Measurements from ENCODE around the gene LGSN.
A peak's percentile ranks its signal among the peaks of the same experiment; 100 is the strongest.
"Not testable (repeated sequence)": the region's sequence is repeated elsewhere in the genome, so short reads cannot be mapped to it uniquely, and the experiment has no call there.

Gene LGSN

GRCh38 chr6:63319939-63320338, at the start of gene LGSN:
Gene LGSN, minus strand, starts transcription at chr6:63319983. Its CDS starts 40 bp downstream, at chr6:63319943.
- no peak for DNase-seq

- DNase-seq, result no peak
Measured at GRCh38 chr6:63368347-63368746, 48.6 kb upstream of the LGSN start.

GRCh38 chr6:63362500-63363120, 42.8 kb upstream of the LGSN start:
- DNase-seq, result not testable (repeated sequence)

- DNase-seq, result not testable (repeated sequence)
Measured at GRCh38 chr6:63357384-63357783, 37.6 kb upstream of the LGSN start.

GRCh38 chr6:63355632-63356031, 35.8 kb upstream of the LGSN start:
- DNase-seq, result no peak

DNA sequence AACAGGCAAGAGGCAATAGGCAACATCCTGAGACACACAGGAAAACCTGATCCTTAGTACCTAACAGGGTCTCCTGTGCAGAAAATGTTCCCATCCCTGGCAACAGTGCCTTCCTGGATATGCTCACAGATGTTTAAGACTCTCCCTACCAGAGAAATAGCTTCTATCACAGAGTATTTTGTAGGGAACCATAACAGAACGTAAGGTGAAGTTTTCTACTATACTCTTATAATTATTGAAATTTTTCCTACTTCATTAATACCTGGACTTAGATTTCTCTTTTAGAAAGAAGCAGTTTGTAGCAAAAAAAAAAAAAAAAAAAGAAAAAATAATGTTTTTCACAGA, 33.5 kb upstream of the LGSN start:
- no peak for DNase-seq

DNA sequence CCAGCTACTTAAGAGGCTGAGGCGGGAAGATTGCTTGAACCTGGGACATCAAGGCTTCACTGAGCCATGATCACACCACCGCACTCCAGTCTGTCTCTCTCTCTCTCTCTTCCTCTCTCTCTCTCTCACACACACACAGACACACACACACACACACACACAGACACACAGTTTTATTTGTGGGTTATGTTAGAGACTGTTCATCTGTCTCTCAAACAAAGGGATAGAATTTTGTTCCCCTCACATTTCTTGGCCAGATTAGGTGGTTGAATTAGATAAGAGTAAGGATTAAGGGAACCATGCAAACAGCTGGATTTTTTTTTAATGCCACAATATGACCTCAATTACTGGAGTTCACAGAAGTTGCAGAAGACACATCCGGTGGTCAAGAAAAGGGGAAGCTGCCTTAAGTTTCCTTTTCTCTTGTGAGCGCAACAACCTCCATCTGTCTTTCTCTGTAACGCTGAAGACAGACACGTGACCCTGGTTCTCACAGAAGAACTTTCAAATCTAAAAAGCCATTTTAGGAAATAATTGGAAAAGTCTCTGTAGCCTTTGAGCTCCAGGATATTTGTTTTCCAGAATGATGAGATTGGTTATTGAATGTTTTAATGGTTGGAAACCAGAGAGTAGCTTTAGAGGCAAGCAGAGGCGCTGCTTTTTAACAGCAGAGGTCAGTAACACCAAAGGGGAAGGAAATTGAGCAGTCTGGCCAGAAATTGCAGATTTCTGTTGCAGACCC, 32.9 kb upstream of the LGSN start:
- no peak for DNase-seq

- DNase-seq, result no peak
Measured at GRCh38 chr6:63352069-63352543, 32.3 kb upstream of the LGSN start.

GRCh38 chr6:63349401-63349800, 29.6 kb upstream of the LGSN start:
- no peak for DNase-seq

DNA sequence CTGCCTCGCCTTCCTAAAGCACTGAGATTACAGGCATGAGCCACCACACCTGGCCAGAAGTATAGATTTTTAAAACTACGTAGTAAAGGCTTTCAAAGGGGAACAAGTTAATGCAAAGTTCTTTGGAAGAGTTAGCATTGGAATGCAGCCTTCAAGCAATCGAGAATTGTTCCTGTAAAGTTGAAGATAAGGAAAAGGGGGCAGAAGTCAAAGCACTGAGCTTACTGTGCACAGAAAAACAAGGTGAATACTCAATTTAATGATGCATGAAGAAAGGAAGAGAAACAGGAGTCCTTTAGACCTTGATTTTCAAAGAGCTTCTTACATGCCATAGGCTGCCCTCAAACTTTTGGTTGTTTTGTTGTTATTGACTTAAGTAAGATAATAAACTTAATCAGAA, 29.1 kb upstream of the LGSN start:
- DNase-seq, result no peak

GRCh38 chr6:63347599-63347998, 27.8 kb upstream of the LGSN start:
- no peak for DNase-seq

- DNase-seq, result no peak
Measured at GRCh38 chr6:63346217-63346835, 26.5 kb upstream of the LGSN start.

GRCh38 chr6:63340351-63340750, 20.6 kb upstream of the LGSN start:
- no peak for DNase-seq

- not testable (repeated sequence) for DNase-seq
Measured at GRCh38 chr6:63334652-63335051, 14.9 kb upstream of the LGSN start.

GRCh38 chr6:63333440-63333839, 13.7 kb upstream of the LGSN start:
- no peak for DNase-seq

GRCh38 chr6:63326630-63327029, 6.8 kb upstream of the LGSN start:
- DNase-seq, result not testable (repeated sequence)

GRCh38 chr6:63322981-63323380, 3.2 kb upstream of the LGSN start:
- no peak for DNase-seq

DNA sequence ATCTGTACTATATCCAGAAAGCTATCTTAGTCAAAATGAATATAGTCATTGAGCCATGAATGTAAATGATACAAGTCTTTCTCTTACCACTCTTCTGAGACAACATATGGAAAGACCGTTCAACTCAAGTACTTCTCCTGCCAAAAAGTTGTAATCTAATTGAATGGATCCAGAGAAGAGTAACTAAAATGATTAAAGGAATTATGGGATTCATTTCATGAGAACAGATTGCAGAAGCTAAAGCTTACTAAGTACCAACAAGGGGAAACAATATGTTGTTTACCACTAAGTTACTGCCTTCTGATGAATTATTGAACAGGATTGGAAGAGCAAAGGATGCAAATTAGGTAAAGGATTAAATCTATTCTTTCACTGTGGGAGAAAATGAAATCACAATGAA, 2.0 kb upstream of the LGSN start:
- no peak for DNase-seq

DNA sequence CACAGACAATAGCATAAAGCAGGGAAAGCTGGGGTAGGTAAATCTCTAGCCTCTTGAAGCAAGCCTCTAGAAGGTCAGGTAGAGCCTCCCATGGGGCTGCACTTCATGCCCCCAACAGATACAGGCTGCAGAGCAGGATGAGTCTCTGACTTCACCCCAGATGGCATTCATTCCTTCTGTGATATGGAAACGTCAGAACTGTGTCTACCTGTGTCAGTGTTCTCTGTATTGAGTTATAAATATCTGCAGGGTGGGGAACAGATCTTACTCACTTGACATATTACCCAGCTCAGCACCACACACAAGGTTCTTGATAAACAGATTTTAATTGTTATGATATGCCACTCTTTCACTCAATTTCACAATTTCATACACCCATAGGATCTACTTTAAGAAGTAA, 2.1 kb downstream of the LGSN start:
- DNase-seq, result no peak

DNA sequence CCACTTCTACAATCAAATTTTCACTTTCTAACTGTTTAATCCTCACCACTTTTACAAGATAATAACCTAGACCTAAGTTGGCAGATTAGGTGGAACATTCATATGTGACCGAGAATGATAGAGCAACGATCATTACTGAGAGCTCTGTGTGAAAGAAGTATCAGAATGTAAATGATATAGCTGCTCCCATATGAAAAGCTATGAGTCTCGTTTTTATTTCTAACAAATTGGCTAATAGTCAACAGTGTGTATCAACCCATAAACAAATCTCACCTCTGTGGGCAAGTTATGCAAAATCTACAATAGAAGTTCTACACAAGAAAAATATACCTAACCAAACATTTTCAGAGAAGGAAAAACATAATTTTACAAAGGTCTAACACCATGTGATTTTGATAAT, 3.7 kb downstream of the LGSN start:
- no peak for DNase-seq

DNA sequence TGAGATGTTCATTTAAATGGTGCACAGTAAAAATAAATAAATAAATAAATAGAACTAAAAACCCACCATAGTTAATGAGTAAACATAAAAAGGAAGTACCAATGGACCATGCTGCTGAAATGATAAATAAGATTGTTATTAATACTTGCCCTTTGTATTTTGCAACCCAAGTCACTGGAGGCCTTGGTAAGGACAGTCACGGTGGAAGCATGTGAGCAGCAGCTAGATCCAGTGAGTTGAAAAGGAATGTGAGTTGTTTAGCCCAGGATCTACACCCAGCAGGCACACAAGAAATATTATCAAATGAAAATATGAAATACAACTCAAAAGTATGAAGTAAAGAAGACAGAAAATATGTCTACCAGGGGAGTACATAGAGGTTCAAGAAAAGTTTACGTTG, 6.7 kb downstream of the LGSN start:
- no peak for DNase-seq

DNA sequence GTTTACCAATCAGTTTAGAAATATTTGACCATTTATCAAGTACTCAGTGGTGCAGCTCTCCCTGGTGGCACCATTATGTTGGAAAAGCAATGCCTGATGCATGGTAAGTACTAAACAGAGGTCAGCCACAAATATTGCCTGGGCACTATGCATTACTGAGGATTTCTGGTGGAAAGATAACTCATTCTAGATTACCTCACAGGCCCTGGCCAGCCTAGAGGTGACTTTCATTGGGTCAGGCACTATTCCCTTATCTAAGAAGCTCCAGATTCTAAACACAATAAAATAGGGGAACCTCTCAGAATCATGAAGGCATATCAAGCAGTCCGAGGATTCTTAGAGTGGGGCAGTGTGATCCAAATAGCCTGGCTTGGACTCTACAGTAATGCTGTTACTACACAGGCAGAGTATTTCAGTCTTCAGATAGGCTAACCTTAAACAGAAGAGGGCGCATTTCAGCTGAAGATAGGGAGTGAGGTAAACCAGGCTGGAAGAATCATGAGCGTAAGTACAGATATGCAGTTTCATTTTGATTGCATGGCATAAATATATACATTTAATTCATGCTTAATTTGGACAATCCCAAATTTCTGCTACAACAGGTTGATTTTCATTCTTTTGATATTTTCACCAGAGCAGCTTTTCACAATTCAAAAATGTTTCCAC, 12.1 kb downstream of the LGSN start:
- peak; percentile 3 for DNase-seq

- no peak for DNase-seq
Measured at GRCh38 chr6:63306420-63306819, 13.4 kb downstream of the LGSN start.

DNA sequence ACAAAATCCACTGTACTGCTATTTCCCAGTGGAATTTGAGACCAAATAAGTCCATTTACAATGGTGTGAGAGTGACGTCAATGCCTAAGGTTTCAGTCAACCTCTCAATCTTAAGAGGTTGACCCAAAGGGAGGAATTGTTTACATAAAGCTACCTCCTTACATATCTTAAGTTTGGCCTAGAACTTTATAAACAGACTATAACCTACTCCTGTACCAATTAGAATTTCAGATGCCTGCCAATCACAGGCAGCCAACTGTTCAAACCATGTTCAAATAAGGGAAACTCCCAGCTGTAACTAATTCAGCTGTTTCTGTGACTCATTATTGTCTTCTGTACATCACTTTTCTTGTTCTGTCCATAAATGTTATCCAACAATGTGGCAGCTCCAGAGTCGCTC, 14.5 kb downstream of the LGSN start:
- no peak for DNase-seq
